ENCODE measurements around the gene PPP3CA.
"Not testable (repeated sequence)": the region's sequence is repeated elsewhere in the genome, so short reads cannot be mapped to it uniquely, and the experiment has no call there.

The PPP3CA gene

DNA sequence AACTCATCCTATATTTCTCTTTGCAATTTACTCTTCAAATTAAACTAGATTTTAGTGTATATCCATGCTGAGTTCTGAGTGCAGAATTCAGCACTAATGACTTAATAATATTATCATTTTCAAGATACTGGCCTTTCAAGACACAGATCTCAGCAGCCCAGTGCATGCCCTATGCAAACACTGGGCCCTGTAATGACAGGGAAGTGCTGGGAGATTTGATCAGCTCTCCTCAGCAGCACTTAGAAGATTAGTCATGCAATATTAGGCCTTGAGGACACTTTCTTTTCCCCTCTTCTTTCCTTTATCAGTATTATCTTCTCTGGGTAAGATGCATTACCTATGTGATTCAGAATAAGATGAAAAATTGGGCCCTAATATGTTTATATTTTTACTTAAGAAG is 207.1 kb downstream of the PPP3CA start:
- H3K4me3 ChIP-seq (ENCODE audit: low read length) = no peak overlapping the region
- no peak for DNase-seq (ENCODE audit: low read depth)
- TF ChIP-seq, protein P1, sequence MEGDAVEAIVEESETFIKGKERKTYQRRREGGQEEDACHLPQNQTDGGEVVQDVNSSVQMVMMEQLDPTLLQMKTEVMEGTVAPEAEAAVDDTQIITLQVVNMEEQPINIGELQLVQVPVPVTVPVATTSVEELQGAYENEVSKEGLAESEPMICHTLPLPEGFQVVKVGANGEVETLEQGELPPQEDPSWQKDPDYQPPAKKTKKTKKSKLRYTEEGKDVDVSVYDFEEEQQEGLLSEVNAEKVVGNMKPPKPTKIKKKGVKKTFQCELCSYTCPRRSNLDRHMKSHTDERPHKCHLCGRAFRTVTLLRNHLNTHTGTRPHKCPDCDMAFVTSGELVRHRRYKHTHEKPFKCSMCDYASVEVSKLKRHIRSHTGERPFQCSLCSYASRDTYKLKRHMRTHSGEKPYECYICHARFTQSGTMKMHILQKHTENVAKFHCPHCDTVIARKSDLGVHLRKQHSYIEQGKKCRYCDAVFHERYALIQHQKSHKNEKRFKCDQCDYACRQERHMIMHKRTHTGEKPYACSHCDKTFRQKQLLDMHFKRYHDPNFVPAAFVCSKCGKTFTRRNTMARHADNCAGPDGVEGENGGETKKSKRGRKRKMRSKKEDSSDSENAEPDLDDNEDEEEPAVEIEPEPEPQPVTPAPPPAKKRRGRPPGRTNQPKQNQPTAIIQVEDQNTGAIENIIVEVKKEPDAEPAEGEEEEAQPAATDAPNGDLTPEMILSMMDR (conservative IDR thresholded peaks at IDR 0.05; ENCODE audit: low read length) = no peak

DNA sequence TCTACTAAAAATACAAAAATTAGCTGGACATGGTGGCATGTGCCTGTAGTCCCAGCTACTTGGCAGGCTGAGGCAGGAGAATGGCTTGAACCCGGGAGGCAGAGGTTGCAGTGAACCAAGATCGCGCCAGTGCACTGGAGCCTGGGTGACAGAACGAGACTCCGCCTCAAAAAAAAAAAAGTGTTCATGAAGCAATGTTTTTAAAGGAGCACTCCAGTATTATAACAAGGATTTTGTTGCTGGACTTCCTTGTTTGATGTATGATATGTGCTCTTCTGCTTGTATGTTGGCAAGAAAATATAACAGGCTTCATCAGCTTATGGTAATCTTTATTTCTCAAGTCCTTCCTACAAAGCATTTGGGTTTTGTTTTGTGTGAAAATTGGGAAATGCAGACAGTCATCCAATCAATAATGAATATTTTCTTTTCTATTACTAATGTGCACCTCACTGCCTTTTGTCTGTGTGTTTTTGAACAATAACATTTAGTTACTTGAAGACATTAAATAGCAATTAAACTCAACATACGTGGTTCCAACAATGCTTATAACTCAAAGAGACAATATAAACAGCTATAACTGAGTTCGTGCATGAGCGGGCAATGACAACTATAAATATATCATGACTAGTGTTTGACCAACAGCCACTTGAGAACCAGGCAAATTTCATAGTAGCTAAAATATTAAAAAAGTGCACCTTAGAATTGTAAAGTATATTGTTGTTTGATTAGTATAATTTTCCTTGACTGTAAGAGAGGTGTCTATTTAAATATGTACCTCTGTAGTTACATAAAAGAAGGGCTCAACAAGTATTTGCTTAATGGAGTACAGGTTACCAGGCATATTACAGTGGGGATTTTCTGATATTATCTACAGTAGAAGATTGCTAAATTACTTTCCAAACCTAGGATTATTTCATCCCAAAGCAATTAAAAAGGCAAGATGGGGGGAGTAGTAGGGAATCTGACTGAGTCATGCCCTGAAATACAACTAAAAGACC is 210.7 kb downstream of the PPP3CA start:
- DNase-seq (ENCODE audit: low read depth) = no peak
- TF ChIP-seq, protein P1 (conservative IDR thresholded peaks at IDR 0.05; ENCODE audit: low read length) = no peak
- H3K4me3 ChIP-seq (ENCODE audit: low read length) = no peak overlapping the region

DNA sequence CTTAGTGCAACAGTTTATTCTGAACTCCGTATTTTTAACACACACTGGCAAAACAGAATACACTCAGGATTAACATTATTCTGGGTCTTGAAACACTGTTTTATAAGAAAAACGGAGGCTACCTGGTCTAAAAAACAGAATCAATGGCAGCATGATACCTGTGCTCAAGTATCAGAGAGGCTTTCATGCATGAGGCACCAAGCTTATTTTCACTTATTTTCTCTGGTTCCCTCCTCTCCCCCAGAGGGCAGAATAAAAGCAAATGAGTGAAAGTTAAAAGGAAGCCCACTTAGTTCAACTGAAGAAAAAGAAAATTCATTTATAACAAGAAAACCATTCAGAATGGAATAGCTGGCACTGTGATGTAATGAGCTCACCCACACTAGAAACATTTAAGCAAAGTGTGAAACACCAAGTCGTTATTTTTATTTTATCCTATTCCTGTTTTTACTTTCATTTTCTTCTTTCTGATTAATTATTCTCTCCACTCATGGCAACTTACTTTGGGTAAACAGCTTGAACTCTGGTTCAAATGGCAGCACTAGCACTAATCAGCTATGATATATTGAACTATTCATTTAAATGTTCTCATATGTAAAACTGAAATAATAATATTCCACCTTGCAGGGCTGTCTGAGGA is 211.8 kb downstream of the PPP3CA start:
- DNase-seq (ENCODE audit: low read depth) = no peak
- TF ChIP-seq, protein P1 (conservative IDR thresholded peaks at IDR 0.05; ENCODE audit: low read length) = no peak
- no peak overlapping the region for H3K4me3 ChIP-seq (ENCODE audit: low read length)

DNA sequence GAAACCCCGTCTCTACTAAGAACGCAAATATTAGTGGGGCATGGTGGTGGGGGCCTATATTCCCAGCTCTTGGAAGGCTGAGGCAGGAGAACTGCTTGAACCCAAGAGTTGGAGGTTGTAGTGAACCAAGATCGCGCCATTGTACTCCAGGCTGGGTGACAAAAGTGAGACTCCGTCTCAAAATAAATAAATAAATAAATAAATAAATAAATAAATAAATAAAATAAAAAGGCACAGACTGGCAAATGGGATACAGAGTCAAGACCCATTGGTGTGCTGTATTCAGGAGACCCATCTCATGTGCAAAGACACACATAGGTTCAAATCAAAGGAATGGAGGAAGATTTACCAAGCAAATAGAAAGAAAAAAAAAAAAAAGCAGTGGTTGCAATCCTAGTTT is 216.3 kb downstream of the PPP3CA start:
- not testable (repeated sequence) for DNase-seq (ENCODE audit: low read depth); H3K4me3 ChIP-seq (ENCODE audit: low read length)

DNA sequence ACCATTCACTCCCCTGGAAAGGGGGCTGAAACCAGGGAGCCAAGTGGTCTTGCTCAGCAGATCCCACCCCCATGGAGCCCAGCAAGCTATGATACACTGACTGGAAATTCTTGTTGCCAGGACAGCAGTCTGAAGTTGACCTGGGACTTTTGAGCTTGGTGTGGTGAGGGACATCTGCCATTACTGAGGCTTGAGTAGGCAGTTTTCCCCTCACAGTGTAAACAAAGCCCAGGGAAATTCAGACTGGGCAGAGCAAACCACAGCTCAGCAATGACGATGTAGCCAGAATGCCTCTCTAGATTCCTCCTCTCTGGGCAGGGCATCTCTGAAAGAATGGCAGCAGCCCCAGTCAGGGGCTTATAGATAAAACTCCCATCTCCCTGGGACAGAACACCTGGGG is 218.4 kb downstream of the PPP3CA start:
- not testable (repeated sequence) for DNase-seq (ENCODE audit: low read depth); H3K4me3 ChIP-seq (ENCODE audit: low read length)

DNA sequence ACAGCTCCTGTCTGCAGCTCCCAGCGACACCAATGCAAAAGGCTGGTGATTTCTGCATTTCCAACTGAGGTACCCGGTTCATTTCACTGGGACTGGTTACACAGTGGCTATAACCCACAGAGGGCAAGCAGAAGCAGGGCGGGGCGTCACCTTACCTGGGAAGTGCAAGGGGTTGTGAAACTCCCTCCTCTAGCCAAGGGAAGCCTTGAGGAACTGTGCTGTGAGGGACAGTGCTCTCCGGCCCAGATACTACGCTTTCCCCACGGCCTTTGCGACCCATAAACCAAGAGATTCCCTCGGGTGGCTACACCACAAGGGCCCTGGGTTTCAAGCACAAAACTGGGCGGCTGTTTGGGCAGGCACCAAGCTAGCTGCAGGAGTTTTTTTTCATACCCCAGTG is 218.9 kb downstream of the PPP3CA start:
- no peak for DNase-seq (ENCODE audit: low read depth)
- H3K4me3 ChIP-seq (ENCODE audit: low read length) = no peak overlapping the region
- TF ChIP-seq, protein P1 (conservative IDR thresholded peaks at IDR 0.05; ENCODE audit: low read length) = no peak

DNA sequence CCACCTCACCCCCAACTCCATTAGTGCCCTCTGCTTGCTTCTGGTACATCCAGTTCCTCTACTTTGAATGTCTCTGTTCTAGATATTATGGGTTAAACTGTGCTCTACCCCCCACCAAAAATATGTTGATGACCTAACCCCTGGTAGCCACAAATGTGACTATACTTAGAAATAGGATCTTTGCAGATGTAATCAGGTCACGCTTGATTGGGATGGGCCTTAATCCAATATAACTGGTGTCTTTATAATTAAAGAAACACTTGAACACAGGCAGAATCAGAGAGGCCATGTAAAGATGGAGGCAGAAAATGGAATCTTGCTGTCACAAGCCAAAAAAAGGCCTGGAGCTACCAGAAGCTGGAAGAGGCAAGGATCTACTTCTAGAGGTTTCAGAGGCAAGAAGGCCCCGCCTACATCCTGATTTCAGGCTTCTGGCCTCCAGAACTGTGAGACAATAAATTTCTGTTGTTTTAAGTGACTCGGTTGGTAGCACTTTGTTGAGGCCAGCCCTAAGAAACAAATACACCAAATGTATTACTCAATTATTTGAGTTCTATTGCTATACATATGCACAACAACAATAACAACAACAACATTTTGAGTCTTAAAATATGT is 220.0 kb downstream of the PPP3CA start:
- TF ChIP-seq, protein P1 (conservative IDR thresholded peaks at IDR 0.05; ENCODE audit: low read length) = no peak
- H3K4me3 ChIP-seq (ENCODE audit: low read length) = no peak overlapping the region
- DNase-seq (ENCODE audit: low read depth) = no peak

DNA sequence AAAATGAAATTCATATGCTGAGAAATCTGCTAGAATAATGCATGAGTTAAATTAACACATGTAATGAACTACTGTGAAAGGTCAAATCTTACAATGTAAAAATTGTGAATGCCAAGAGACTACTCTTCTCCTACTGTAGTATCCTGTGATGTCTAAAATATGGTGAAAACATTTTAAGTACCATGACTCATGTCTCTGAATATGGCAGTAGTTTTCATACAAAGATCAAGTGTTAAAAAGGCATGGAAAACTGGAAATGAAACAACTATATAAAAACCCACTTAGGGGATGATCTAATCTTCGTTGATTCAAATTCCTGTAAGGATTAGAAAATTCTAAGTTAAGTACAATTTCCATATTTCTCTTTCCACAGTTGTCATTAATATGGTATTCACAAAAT is 221.3 kb downstream of the PPP3CA start:
- no peak overlapping the region for H3K4me3 ChIP-seq (ENCODE audit: low read length)
- DNase-seq (ENCODE audit: low read depth) = peak; percentile 53
- TF ChIP-seq, protein P1 (conservative IDR thresholded peaks at IDR 0.05; ENCODE audit: low read length) = no peak

Measured in AG10803 (cell line).